GM18873 (cell line): ENCODE results near the gene MREG.

ENCODE experiments used
- ATAC-seq: cut with Tn5 transposase; IDR thresholded peaks from one replicate; pipeline ENCODE4 v1.9.1; 2021; ENCODE audit warnings: mild to moderate bottlenecking, moderate library complexity, moderate number of reproducible peaks; ENCODE audit not compliant: unreplicated experiment, low FRiP score

The MREG gene

GRCh38 chr2:215900203-215900611, 113.1 kb downstream of the MREG start:
- ATAC-seq = no peak

- ATAC-seq = no peak
Measured at GRCh38 chr2:215899141-215900074, 113.9 kb downstream of the MREG start.

- ATAC-seq = no peak
Measured at GRCh38 chr2:215898363-215898762, 115.0 kb downstream of the MREG start.

GRCh38 chr2:215896921-215897320, 116.4 kb downstream of the MREG start:
- no peak for ATAC-seq

- ATAC-seq = no peak
Measured at GRCh38 chr2:215895330-215895729, 118.0 kb downstream of the MREG start.
